GM23338 (cell line): ENCODE measurements around the gene GGT5.
"Not testable (repeated sequence)": the region's sequence is repeated elsewhere in the genome, so short reads cannot be mapped to it uniquely, and the experiment has no call there.

Source experiments
- CTCF ChIP-seq, 2 experiments: fragments of 200-600 bp in 1 of 2; sonication (generic) in 1 of 2; conservative IDR thresholded peaks; 2 replicates each; pipeline versions ENCODE4 v1.5.1 to v1.6.1; 2016 to 2017; ENCODE audit warnings: antibody characterized with exemption in 2 of 2, low read depth in 2 of 2, mild to moderate bottlenecking in 2 of 2, moderate library complexity in 1 of 2
- EZH2 ChIP-seq: fragments of 200-600 bp; sonication (generic); IDR thresholded peaks from one replicate; pipeline ENCODE4 v1.8.0; 2017; ENCODE audit warnings: antibody characterized with exemption, mild to moderate bottlenecking, low read depth; ENCODE audit not compliant: unreplicated experiment
- EZH2phosphoT487 ChIP-seq: fragments of 200-600 bp; sonication (generic); IDR thresholded peaks from one replicate; pipeline ENCODE4 v1.8.1; 2018; ENCODE audit warnings: antibody characterized with exemption; ENCODE audit not compliant: unreplicated experiment
- JUNB ChIP-seq: IDR thresholded peaks from one replicate; pipeline ENCODE4 v1.6.1; 2016; ENCODE audit warnings: antibody characterized with exemption; ENCODE audit not compliant: unreplicated experiment
- POLR2AphosphoS5 ChIP-seq: IDR thresholded peaks from 2 replicates; pipeline ENCODE4 v1.6.1; 2016; ENCODE audit warnings: antibody characterized with exemption, low read depth

DNA sequence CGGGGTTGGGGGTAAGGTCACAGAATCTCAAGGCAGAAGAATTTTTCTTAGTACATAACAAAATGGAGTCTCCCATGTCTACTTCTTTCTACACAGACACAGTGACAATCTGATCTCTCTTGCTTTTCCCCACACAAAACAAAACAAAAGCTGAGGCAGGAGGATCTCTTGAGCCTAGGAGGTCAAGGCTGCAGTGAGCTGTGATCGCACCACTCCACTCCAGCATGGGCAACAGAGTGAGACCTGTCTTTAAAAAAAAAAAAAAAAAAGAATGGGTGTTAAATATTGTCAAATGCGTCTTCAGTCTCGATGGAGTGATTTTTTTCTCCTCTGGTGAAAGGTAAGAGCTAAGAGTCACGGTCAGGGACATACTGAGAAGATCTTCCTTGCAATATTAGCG lies 33.2 kb downstream of the GGT5 start:
- TF ChIP-seq POLR2AphosphoS5; EZH2; CTCF (conservative IDR thresholded peaks at IDR 0.05; ENCODE audit: low read depth in 2 of 2); JUNB; EZH2phosphoT487: not testable (repeated sequence)
